ENCODE results near the gene POLD2. TPM values are rescaled to one million over a fixed set of nuclear protein-coding genes. Genes with fewer than 3 reads are reported as not detected.

Gene POLD2
- total and polyA plus RNA-seq, 2 of the 13 experiments (the other 11 are each of a cell fraction or from before 2014, with no cell fraction given): 87.6 to 95.1 TPM

- H2AFZ ChIP-seq (ENCODE audit: low read length): no peak overlapping the region
- BruUV-seq (replicated peaks): no TSS peak
- FAIRE-seq (no peak), ATAC-seq (no peak), DNase-seq (ENCODE audit: low spot score) (no peak)
- H3K27me3 ChIP-seq (ENCODE audit: control insufficient read depth in 1 of 2, insufficient read depth in 2 of 2, low read length in 2 of 2): peaks cover 0 to 19% of the 10 kb centered on the region in 2 experiments; a peak in 2 of 5 replicates
- intact Hi-C loops (cut with micrococcal nuclease; ENCODE audit: unreplicated experiment) (no loop called here), in situ Hi-C loops (cut with HindIII; ENCODE audit: extremely low pct_ligation_motif_present, low pct_unique_long_range_greater_than_20kb) (no loop called here)
- no peak overlapping the region for H3K27ac ChIP-seq (ENCODE audit: extremely low read length, insufficient read depth, low read length)
- no peaks in the 10 kb centered on the region for H3K36me3 ChIP-seq (replicated peaks in 1 of 2; ENCODE audit: control insufficient read depth in 1 of 2, insufficient read depth in 2 of 2, low read length in 2 of 2)
- CTCF ChIA-PET (ENCODE audit: low intra/inter-chr PET ratio, low total read pairs): no interaction called here
- no peaks in the 10 kb centered on the region for H4K20me1 ChIP-seq (ENCODE audit: insufficient read depth, low read length)
- H3K4me2 ChIP-seq (ENCODE audit: low read depth, low read length): no peak overlapping the region
- no peak overlapping the region for H3K9ac ChIP-seq (ENCODE audit: insufficient read depth, low read depth, low read length)
- H3K79me2 ChIP-seq (ENCODE audit: insufficient read depth, low read length): no peaks in the 10 kb centered on the region
- no CpG with 5 or more reads among the region's 6 CpGs for WGBS (ENCODE audit: low lambda C conversion rate)
- H3K4me3 ChIP-seq (replicated peaks in 1 of 3; ENCODE audit: insufficient read depth in 1 of 3, low read depth in 2 of 3, low read length in 3 of 3): no peak overlapping the region
- POLR2A ChIA-PET: no interaction called here
- no peaks in the 10 kb centered on the region for H3K4me1 ChIP-seq (ENCODE audit: insufficient read depth, low read length)
- no peaks in the 10 kb centered on the region for H3K9me3 ChIP-seq (ENCODE audit: low read length)
- TF ChIP-seq ZNF10 (CRISPR knock-in tag; IDR thresholded peaks at IDR 0.05; ENCODE audit: borderline replicate concordance, low read depth) (no peak), SMC3 (IDR thresholded peaks at IDR 0.05; ENCODE audit: low read length) (no peak), ZNF816 (CRISPR knock-in tag; IDR thresholded peaks at IDR 0.05; ENCODE audit: borderline replicate concordance) (no peak), KDM2A (CRISPR knock-in tag; IDR thresholded peaks at IDR 0.05; ENCODE audit: borderline replicate concordance, low read depth) (no peak), PRDM10 (CRISPR knock-in tag; IDR thresholded peaks at IDR 0.05; ENCODE audit: low read depth) (no peak), THYN1 (CRISPR knock-in tag; IDR thresholded peaks at IDR 0.05; ENCODE audit: borderline replicate concordance, low read depth) (no peak), ZBTB10 (CRISPR knock-in tag; IDR thresholded peaks at IDR 0.05; ENCODE audit: borderline replicate concordance) (no peak), GTF2F1 (IDR thresholded peaks at IDR 0.05; ENCODE audit: low read length) (no peak), TIGD3 (CRISPR knock-in tag; IDR thresholded peaks at IDR 0.05; ENCODE audit: borderline replicate concordance) (no peak), ZNF674 (CRISPR knock-in tag; IDR thresholded peaks at IDR 0.05; ENCODE audit: low read depth) (no peak), SRSF9 (IDR thresholded peaks at IDR 0.05; ENCODE audit: borderline replicate concordance, insufficient read depth, low read depth, low read length, poor library complexity, severe bottlenecking) (no peak), ZNF710 (CRISPR knock-in tag; IDR thresholded peaks at IDR 0.05; ENCODE audit: borderline replicate concordance) (no peak)
These were observed 21.1 kb upstream of the POLD2 start for GRCh38 chr7:44144426-44144967.
